Right lobe of liver (tissue), 4 donors: ENCODE data around the gene GPR156.

Source experiments
- CTCF ChIP-seq, 4 donors: fragments of 200-600 bp in 3 of 4; fragments of 450-650 bp in 1 of 4; IDR thresholded peaks; one replicate each; pipeline versions ENCODE4 v1.5.1 to v1.8.0; 2016 to 2022; ENCODE audit warnings: antibody characterized with exemption in 4 of 4, mild to moderate bottlenecking in 2 of 4
- POLR2A ChIP-seq: fragments of 450-650 bp; IDR thresholded peaks from one replicate; pipeline ENCODE4 v1.6.1; 2017; ENCODE audit warnings: antibody characterized with exemption, mild to moderate bottlenecking
- donor health status: DM: no; HTN: no; CAD: no.
- donor health status: DM: no; HTN: no; CAD: no.
- donor health status: DM: no; HTN: yes; CAD: no.

- no peak for TF ChIP-seq POLR2A
- TF ChIP-seq CTCF (IDR thresholded peaks at IDR 0.05), result no peak
Measured at GRCh38 chr3:120280026-120280425, 5.0 kb downstream of the GPR156 start.
